Panc1 (cell line): ENCODE measurements around the gene TPCN1. TPM values are rescaled to one million over a fixed set of nuclear protein-coding genes. Genes with fewer than 3 reads are reported as not detected.

Experiments
- ATAC-seq: fragments of 200-7000 bp; cut with Tn5 transposase; 2 replicates; pipeline ENCODE4 v1.9.1; 2020; ENCODE audit warnings: mild to moderate bottlenecking, moderate library complexity
- BruUV-seq: library from RNA; stranded (reverse); fragments of 400-500 nt; replicated peaks from 2 replicates; lab custom pipeline; 2021; lab: Mats Ljungman, UMichigan
- CTCF ChIA-PET: fragments of 300-600 bp; sonication (Branson Sonifier 250); formaldehyde crosslinking; loops from one replicate; lab custom pipeline; 2022; ENCODE audit warnings: antibody characterized with exemption; lab: Charles Lee
- POLR2A ChIA-PET: fragments of 300-600 bp; sonication (Branson Sonifier 250); formaldehyde crosslinking; loops from one replicate; lab custom pipeline; 2022; ENCODE audit warnings: antibody characterized with exemption; lab: Charles Lee
- DNase-seq: peaks from one replicate; pipeline ENCODE4 v3.0.0-alpha.2; 2010; ENCODE audit warnings: low read depth, low spot score
- H3K27ac ChIP-seq: 2 replicates; pipeline ENCODE4 v1.5.1; 2011; ENCODE audit warnings: mild to moderate bottlenecking, low read length, inconsistent platforms
- H3K27me3 ChIP-seq: fragments of 200-500 bp; sonication (Bioruptor generic); 2 replicates; pipeline ENCODE4 v1.6.0; 2014; ENCODE audit warnings: low read length, inconsistent platforms; ENCODE audit not compliant: control insufficient read depth, insufficient read depth
- H3K36me3 ChIP-seq: fragments of 200-500 bp; sonication (Bioruptor generic); 2 replicates; pipeline ENCODE4 v1.5.1; 2014; ENCODE audit warnings: inconsistent platforms, mild to moderate bottlenecking, low read length, moderate library complexity; ENCODE audit not compliant: control insufficient read depth, insufficient read depth
- H3K4me1 ChIP-seq: 2 replicates; pipeline ENCODE4 v1.5.1; 2011; ENCODE audit warnings: inconsistent platforms, mild to moderate bottlenecking, low read length, moderate library complexity; ENCODE audit not compliant: control insufficient read depth, insufficient read depth
- H3K4me3 ChIP-seq, 2 experiments: 2 replicates each; pipeline ENCODE4 v1.5.1; 2011 to 2012; ENCODE audit warnings: low read depth in 2 of 2, low read length in 2 of 2, mild to moderate bottlenecking in 2 of 2, inconsistent platforms in 1 of 2, moderate library complexity in 1 of 2
- H3K9me3 ChIP-seq: fragments of 200-500 bp; sonication (Bioruptor generic); 2 replicates; pipeline ENCODE4 v1.5.1; 2014; ENCODE audit warnings: low read depth, mild to moderate bottlenecking, inconsistent platforms, low read length, moderate library complexity; ENCODE audit not compliant: control insufficient read depth, insufficient read depth
- CTCF ChIP-seq: fragments of 450-650 bp; IDR thresholded peaks from 2 replicates; pipeline ENCODE4 v1.5.1; 2017; ENCODE audit warnings: mild to moderate bottlenecking
- POLR2AphosphoS5 ChIP-seq: IDR thresholded peaks from 2 replicates; pipeline ENCODE4 v1.6.1; 2012; ENCODE audit warnings: mild to moderate bottlenecking, low read depth, low read length, moderate library complexity
- REST ChIP-seq, 2 experiments: IDR thresholded peaks; 2 replicates each; pipeline ENCODE4 v1.6.1; 2011 to 2012; ENCODE audit warnings: low read depth in 2 of 2, control low read depth in 1 of 2, low read length in 1 of 2, mild to moderate bottlenecking in 1 of 2, moderate library complexity in 1 of 2; ENCODE audit not compliant: insufficient read depth in 1 of 2
- SIN3A ChIP-seq: IDR thresholded peaks from 2 replicates; pipeline ENCODE4 v1.6.1; 2012; ENCODE audit warnings: low read depth, mild to moderate bottlenecking, low read length, moderate library complexity, borderline replicate concordance; ENCODE audit not compliant: insufficient read depth
- TCF7L2 ChIP-seq: IDR thresholded peaks from 2 replicates; pipeline ENCODE4 v1.6.1; 2011; ENCODE audit warnings: mild to moderate bottlenecking, low read depth, low read length, inconsistent platforms
- in situ Hi-C: cut with HindIII; loops from 2 replicates; pipeline ENCODE4 v1.10.0; 2016; ENCODE audit warnings: low sequenced_read_pairs, low pct_unique_long_range_greater_than_20kb
- intact Hi-C: fragments of 100-400 bp; cut with micrococcal nuclease; formaldehyde crosslinking; loops from one replicate; pipeline ENCODE4 v1.10.0; 2022; ENCODE audit not compliant: unreplicated experiment
- total RNA-seq: library from RNA; stranded (reverse); gene quantifications from one replicate; pipeline ENCODE4 v1.2.1, GENCODE V29; 2021; ENCODE audit not compliant: unreplicated experiment

TPCN1 gene
- total RNA-seq, 1 experiment from 2014 or later: 75.2 TPM

DNA sequence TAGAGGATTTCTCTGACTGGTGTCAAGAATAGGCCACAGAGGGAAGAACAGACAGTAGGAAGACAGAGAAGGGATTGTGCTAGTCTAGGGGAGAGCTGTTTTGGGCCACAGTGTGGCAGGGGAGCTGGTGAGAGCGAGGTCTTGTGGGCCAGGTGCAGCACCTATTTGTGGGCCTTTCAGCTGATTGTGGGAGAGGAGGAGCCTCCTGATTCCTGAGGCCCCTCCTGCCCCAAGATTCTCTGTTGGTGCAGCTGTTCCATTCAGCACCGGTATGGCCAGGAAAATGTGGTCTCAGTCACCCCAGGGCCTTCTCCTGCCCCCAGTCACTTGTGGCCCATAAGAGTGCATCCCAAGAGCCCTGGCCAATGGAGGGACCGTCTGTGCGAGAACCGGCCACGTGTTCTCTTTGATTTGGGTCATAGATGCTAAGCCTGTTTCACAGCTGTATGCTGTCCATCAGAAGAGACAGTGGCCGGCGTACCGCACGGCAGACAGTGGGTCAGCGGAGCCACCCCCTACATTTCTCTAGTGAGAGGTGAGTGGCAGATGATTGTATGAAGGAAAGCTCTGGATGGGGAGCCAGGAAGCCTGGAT, 27.7 kb downstream of the TPCN1 start:
- H3K4me3 ChIP-seq: no peak overlapping the region
- peaks cover 6% of the 10 kb centered on the region; the same call in 1 of the 2 replicates for H3K9me3 ChIP-seq
- H3K27ac ChIP-seq: no peak overlapping the region
- ATAC-seq: no peak
- H3K36me3 ChIP-seq: no peaks in the 10 kb centered on the region
- peaks cover 29% of the 10 kb centered on the region for H3K4me1 ChIP-seq
- intact Hi-C loops (no loop called here), in situ Hi-C loops (no loop called here)
- ChIA-PET POLR2A (no interaction called here), CTCF (no interaction called here)
- H3K27me3 ChIP-seq: no peaks in the 10 kb centered on the region
- BruUV-seq: no TSS peak
- no peak for DNase-seq
- TF ChIP-seq POLR2AphosphoS5 (no peak), CTCF (no peak), REST (IDR thresholded peaks at IDR 0.05; ENCODE audit: insufficient read depth in 1 of 2, low read depth in 2 of 2, low read length in 1 of 2) (no peak), TCF7L2 (no peak), SIN3A (no peak)

GRCh38 chr12:113249546-113249945, 28.3 kb downstream of the TPCN1 start:
- DNase-seq: no peak
- POLR2A ChIA-PET: no interaction called here
- no peak for ATAC-seq
- no peak overlapping the region for H3K4me3 ChIP-seq
- TF ChIP-seq POLR2AphosphoS5 (no peak), REST (IDR thresholded peaks at IDR 0.05; ENCODE audit: insufficient read depth in 1 of 2, low read depth in 2 of 2, low read length in 1 of 2) (no peak), TCF7L2 (no peak), SIN3A (no peak), CTCF (no peak)
- CTCF ChIA-PET: no interaction called here
- H3K36me3 ChIP-seq: no peaks in the 10 kb centered on the region
- H3K4me1 ChIP-seq: peaks cover 23% of the 10 kb centered on the region
- in situ Hi-C loops: no loop called here
- H3K27me3 ChIP-seq: no peaks in the 10 kb centered on the region
- no peak overlapping the region for H3K27ac ChIP-seq
- intact Hi-C loops: no loop called here
- BruUV-seq: no TSS peak
- H3K9me3 ChIP-seq: peaks cover 6% of the 10 kb centered on the region; the same call in 1 of the 2 replicates
